HS-5 (cell line): ENCODE measurements around the gene ACADVL.
"Not testable (repeated sequence)": the region's sequence is repeated elsewhere in the genome, so short reads cannot be mapped to it uniquely, and the experiment has no call there.

Source experiments
- DNase-seq: peaks from one replicate; pipeline ENCODE4 v3.0.0-alpha.2; 2012; ENCODE audit warnings: low read depth

ACADVL gene

GRCh38 chr17:7235693-7236665 is 16.2 kb downstream of the ACADVL start:
- DNase-seq, result no peak

DNA sequence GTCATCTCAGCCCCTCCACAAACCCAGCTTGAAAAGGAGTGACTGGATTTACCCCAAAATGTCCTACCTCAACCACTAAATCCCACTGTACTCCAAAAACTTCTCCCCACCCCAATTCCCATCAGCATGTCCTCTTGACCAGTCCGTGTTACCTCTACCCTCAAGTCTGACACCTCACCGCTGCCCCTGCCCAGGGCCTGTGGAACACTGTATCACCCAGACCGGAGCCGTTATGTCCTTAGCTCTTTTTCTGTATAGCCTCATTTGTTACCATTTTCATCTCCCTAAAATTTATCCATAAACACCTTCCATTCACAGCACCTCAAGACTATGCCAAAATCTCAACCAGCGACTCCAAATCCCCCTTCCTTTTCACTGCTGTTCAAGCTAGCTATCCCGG is 17.1 kb downstream of the ACADVL start:
- no peak for DNase-seq

- DNase-seq, result no peak
Measured at GRCh38 chr17:7237266-7237760, 17.6 kb downstream of the ACADVL start.

GRCh38 chr17:7237761-7238419 is 18.2 kb downstream of the ACADVL start:
- DNase-seq, result no peak

DNA sequence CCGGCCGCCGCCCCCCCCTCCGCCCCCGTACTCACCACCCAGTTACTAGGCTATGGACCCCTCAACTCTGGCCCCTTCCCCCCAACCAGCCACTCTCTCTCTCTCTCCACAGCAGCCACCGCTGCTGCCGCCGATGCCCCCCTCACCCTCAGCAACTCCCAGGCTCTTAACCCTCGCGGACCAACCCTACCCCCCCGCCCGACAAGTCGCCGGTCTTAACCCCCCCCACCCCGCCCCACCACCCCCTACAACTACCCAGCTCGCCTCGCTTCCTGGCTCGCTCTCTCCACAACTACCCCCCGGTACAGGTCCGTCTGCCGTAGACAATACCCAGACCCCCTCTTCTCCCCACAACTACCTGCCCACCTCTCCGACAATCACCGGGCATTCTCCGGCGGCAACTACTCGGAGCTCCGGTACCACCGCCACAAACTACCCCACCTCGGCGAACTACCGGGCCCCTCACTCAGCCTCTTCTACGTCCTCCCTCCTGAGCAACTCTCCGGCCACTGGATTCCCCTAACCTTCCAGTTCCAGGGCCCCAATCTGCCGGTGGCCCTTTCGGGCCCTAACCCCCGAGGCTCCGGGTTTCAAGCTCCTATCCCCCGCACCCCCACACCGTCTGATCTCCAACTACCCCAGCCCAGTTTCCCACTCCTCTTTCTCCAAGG is 18.8 kb downstream of the ACADVL start:
- DNase-seq, result no peak

DNA sequence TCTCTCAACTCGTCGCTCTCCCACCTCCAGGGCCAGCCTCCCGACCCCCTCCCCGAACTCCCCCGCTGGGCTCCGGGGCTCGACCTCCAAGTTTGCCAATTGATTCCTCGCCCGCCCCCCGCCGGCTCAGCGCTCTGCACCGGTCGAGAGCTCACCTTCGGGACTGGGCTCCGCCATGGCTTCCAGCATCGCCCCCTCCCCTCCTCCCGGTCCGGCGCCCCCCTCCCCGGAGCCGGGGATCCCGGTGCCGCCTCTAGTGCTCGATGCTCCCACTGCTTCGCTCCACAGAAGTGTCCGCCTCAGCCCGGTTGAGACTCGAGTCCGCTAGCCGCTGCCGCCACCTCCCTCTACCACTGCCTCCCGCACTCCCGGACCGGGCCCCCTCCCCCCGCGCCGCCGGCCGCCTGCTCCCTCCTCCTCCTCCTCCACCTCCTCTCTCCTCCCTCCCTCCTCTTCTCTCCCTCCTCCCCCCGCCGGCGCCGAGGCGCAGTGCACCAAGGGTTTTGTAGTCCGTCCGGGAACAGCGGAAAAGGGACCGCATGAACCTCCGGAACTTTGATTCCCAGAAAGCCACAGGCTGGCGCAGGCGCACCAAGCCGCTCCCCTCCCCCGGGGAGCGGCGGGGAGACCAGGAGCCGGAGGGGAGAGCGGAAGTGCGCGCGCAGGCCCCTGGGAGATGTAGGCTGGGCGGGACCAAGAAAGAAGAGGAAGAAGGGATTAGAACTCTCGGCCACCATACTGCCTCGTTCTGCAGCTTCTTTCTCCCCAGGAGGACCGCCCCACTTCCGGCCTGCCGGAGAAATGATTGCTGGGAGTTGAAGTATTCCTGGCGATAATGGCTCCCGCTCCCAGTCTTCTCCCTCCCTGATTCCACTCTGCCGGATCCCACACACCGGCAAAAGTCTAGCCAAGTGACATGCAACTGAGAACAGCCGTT is 19.6 kb downstream of the ACADVL start, which contains the start of gene PHF23:
Gene PHF23, minus strand, starts transcription at position 367 of the 937 bp plus-strand sequence. Its CDS starts 178 bp downstream, at position 189.
- DNase-seq, result peak; percentile 98

- DNase-seq, result no peak
Measured at GRCh38 chr17:7240375-7240774, 20.6 kb downstream of the ACADVL start.

DNA sequence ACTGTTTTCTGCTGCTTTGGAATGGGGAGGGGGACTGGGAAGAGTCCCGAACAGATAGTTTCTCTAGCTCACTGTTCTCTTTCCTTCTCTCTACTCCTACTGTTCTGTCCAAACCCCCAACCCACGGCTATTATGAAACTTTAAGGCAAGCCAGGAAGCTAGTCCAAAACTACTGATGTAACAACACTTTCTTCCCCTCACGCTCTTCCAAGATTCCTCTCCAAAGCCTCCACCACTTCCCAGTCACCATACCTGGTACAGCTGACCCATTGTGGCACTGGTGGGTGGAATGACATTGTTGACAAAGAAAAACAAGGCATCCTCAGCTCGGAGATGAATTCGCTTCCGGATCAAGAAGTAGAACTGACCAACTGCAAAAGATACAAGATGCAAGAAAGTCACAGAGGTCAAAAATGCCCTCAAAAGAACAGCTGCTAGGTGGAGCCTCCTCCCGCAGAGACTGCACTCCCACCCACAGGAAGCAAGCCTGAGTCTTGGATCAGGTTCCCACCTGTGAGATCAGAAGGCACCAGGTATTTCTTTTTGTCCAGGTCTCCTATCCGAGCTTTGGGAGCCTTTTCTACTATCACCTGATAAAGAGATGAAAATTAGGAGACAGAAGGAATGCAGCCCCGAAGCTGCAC is 21.5 kb downstream of the ACADVL start:
- DNase-seq, result no peak

DNA sequence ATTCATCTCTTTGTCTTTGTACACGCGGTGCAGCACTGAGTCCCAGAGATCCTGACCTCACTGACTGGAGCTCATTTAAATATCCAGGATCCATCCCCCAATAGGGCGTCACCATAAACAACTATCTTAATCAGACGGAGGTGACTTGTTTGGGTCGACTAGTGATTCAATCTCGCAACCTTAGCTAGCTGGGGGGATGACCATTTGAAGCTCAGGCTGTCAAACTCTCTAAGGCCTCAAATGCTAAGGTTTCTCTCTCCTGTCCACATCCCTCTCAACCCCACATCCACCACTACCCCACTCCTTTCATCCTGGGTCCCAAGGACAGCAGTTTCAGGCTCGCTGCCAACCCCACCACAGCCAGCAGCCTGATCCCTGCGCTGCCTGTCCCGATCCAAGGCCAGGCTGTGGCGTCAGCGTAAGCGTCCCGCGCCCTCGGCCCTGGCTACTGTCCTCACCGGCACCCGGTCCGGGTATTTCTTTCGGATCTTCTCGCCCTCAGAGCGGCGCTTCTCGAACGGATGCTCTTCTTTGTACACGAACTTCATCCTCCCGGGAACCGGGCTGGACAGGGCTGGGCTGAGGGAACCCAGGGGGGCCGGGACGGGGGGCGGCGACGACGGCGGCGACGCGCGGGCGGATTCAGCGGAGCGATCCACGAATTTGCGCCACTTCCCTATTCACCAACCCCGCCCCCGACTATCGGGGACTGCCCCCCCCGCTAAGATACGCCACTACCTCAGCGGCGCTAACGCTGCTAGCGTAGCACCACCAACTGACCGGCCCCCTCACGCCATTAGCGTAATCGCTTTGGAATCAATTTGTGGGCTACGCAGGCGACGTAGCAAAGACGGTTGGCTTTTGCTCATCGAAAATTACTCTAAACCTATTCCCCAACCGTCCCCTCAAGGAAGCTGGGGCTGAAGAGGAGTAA is 22.3 kb downstream of the ACADVL start, which contains the start of gene GABARAP:
Gene GABARAP, minus strand, starts transcription at position 667 of the 934 bp plus-strand sequence. Its CDS starts 119 bp downstream, at position 548.
- peak; percentile 86 for DNase-seq

DNA sequence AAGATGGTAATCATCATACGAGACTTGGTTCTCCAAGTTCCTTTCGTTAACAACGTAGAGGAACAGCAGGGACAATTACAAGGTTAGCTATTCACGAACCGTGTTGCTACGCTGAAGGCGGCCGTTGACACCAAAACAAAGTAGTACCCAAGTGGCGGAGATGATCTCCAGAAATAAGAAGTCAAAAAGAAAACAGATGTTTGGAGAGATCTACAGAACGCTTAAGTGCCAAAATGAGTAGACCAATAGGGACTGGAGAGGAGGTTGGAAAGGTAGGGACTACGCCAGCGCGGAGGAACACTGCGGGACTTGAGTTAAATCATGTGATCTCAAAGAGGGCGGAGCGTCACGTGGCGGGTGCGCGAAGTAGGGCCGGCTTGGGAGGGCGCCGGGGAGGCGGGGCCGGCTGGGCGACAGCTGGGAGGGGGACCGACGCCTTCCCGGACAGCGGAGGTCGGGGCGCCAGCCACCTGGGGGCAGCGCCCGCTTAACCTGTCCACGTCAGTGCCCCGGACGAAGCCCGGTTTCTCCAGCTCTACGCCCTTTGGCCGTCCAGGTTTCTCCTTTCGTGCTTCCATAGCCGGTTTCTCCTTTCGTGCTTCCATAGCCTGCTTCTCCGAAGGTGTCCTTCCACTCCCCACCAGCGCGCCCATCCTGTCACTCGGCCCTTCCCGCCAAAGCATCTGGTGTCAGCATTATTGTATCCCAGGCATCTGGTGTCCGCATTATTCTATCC is 23.1 kb downstream of the ACADVL start:
- DNase-seq, result peak; percentile 94

DNA sequence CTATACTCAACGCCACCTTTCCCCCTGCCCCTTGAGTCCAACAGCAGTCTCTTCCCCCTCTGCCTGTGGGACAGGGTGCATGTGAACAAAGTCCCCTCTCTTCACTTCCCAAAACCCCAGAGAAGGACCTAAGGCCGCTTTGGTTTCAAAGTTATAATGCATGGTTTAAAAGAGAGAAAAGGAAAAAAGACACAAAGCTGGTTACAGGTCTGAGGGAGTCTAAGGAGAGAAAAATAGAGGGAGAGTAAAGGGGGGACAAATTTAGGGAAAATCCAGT is 23.7 kb downstream of the ACADVL start:
- DNase-seq, result no peak

GRCh38 chr17:7243838-7244237 is 24.1 kb downstream of the ACADVL start:
- DNase-seq, result not testable (repeated sequence)

- no peak for DNase-seq
Measured at GRCh38 chr17:7246779-7247178, 27.0 kb downstream of the ACADVL start.

GRCh38 chr17:7248796-7249195 is 29.1 kb downstream of the ACADVL start:
- DNase-seq, result no peak

DNA sequence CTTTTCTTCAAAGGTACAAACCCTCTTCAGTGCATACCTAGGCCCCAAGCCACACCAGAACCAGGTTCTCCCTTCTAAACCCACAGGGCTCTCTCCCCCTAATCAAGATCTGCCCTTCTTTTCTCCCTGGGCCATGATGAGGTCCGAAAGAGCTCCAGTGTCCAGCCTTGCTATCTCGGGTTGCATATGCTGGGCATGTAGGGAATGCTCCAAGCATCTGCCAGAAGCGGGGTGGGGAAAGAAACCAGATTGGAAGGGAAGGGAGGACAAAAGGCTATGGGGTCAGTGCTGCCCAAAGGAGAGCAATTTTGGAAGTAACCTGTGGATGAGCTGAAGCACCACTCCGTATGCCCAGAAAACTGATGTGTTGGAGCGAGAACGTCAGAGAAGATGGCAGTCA is 29.5 kb downstream of the ACADVL start:
- DNase-seq, result no peak

- no peak for DNase-seq
Measured at GRCh38 chr17:7249830-7250229, 30.1 kb downstream of the ACADVL start.

GRCh38 chr17:7250695-7251627 is 31.2 kb downstream of the ACADVL start:
- no peak for DNase-seq

DNA sequence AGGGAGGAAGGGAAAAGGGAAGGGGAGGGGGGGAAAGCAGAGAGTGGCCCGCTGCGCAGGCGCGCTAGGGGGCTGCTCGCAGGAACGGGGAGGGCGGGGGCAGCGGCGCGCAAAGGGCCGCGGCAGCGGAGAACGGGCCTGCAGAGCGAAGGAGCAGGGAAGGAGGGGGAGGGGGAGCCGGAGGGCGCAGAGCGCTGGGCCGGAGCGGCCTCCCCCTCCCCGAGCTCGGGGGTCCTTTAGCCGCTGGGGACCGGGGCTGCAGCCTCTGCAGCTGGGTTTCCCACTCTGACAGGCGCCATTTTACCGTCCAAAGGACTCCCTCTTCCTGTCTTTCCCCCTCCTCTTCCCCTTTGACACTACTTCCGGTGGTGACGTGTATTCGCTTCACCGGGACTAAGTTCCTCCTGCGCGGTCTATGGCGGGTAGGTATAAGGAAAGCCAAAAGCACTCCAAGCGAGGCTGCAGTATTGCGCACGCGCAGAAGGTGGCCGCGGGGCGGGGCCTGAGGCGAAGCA is 32.0 kb downstream of the ACADVL start, which contains the start of gene CTDNEP1:
Gene CTDNEP1, minus strand, starts transcription at position 74 of the 515 bp plus-strand sequence. CDS start 438 bp downstream, outside the sequence.
- peak; percentile 99 for DNase-seq
